T-cell (primary cell): ENCODE data around the gene SLC16A7. TPM values are rescaled to one million over a fixed set of nuclear protein-coding genes. Genes with fewer than 3 reads are reported as not detected.

Source experiments
- ATAC-seq, 4 experiments: fragments of 200-7000 bp in 3 of 4; fragments of 150-1000 bp in 1 of 4; cut with Tn5 transposase; replicated peaks in 1 of 4; 1 replicate in 3 of 4; 2 replicates in 1 of 4; pipeline ENCODE4 v1.10.0; 2021; ENCODE audit warnings: moderate library complexity in 3 of 4, mild to moderate bottlenecking in 2 of 4, moderate number of reproducible peaks in 1 of 4
- CTCF ChIA-PET, 2 donors: fragments of 300-600 bp; sonication (Branson Sonifier 250); formaldehyde crosslinking; loops; one replicate each; lab custom pipeline; 2022; ENCODE audit warnings: antibody characterized with exemption in 2 of 2; lab: Charles Lee
- POLR2A ChIA-PET, 2 donors: fragments of 300-600 bp; sonication (Branson Sonifier 250); formaldehyde crosslinking; loops; one replicate each; lab custom pipeline; 2022; ENCODE audit warnings: antibody characterized with exemption in 2 of 2; lab: Charles Lee
- DNase-seq, 35 experiments: peaks; one replicate each; pipeline versions ENCODE4 v3.0.0 to v3.0.0-alpha.2; 2013 to 2023
- H3K27ac ChIP-seq: one replicate; pipeline ENCODE4 v1.5.1; 2013; ENCODE audit warnings: low read length
- H3K27me3 ChIP-seq, 2 experiments: replicated peaks in 1 of 2; 1 replicate in 1 of 2; 2 replicates in 1 of 2; pipeline versions ENCODE4 v1.6.1 to v1.7.0; 2013; ENCODE audit warnings: low read length in 1 of 2, mixed read lengths in 1 of 2; ENCODE audit not compliant: control insufficient read depth in 2 of 2, insufficient read depth in 2 of 2; ENCODE audit errors: extremely low read depth in 1 of 2
- H3K36me3 ChIP-seq, 2 donors: 1 replicate in 1 of 2; 2 replicates in 1 of 2; pipeline versions ENCODE4 v1.6.1 to v1.7.0; 2013; ENCODE audit warnings: low read length in 1 of 2; ENCODE audit not compliant: control insufficient read depth in 2 of 2, insufficient read depth in 1 of 2; ENCODE audit errors: extremely low read depth in 1 of 2
- H3K4me1 ChIP-seq, 2 experiments: 1 replicate in 1 of 2; 2 replicates in 1 of 2; pipeline versions ENCODE4 v1.6.1 to v1.7.0; 2013; ENCODE audit warnings: low read length in 2 of 2, mixed read lengths in 1 of 2; ENCODE audit not compliant: insufficient read depth in 2 of 2, control insufficient read depth in 1 of 2; ENCODE audit errors: extremely low read depth in 1 of 2
- H3K4me3 ChIP-seq, 2 donors: 1 replicate in 1 of 2; 2 replicates in 1 of 2; pipeline versions ENCODE4 v1.5.1 to v1.7.0; 2013; ENCODE audit warnings: mild to moderate bottlenecking in 2 of 2, low read length in 1 of 2, moderate library complexity in 1 of 2; ENCODE audit not compliant: control insufficient read depth in 1 of 2; ENCODE audit errors: extremely low read depth in 1 of 2
- H3K9me3 ChIP-seq: 2 replicates; pipeline ENCODE4 v1.7.0; 2013
- H3K27ac Mint-ChIP-seq, 2 donors: one replicate each; pipeline ENCODE4 v1.8.0; 2020 to 2021; ENCODE audit warnings: mild to moderate bottlenecking in 2 of 2, mixed read lengths in 2 of 2
- H3K27me3 Mint-ChIP-seq, 2 donors: one replicate each; pipeline ENCODE4 v1.8.0; 2021 to 2022; ENCODE audit warnings: mixed read lengths in 2 of 2
- H3K36me3 Mint-ChIP-seq: one replicate; pipeline ENCODE4 v1.8.0; 2021; ENCODE audit warnings: mixed read lengths
- H3K4me1 Mint-ChIP-seq, 3 donors: one replicate each; pipeline ENCODE4 v1.8.0; 2020 to 2022; ENCODE audit warnings: mixed read lengths in 3 of 3, mild to moderate bottlenecking in 1 of 3
- H3K4me3 Mint-ChIP-seq, 3 donors: one replicate each; pipeline ENCODE4 v1.8.0; 2020 to 2022; ENCODE audit warnings: mild to moderate bottlenecking in 3 of 3, mixed read lengths in 3 of 3, moderate library complexity in 3 of 3
- H3K9me3 Mint-ChIP-seq, 3 donors: one replicate each; pipeline ENCODE4 v1.8.0; 2020 to 2022; ENCODE audit warnings: mixed read lengths in 3 of 3
- WGBS: methylation state at CpG from one replicate; pipeline ENCODE4 v1.1.5; 2013; ENCODE audit warnings: missing lambda C conversion rate; ENCODE audit not compliant: insufficient coverage; 5-methylcytosine and 5-hydroxymethylcytosine counted together
- total RNA-seq, 35 experiments: library from RNA in 6 of 35; stranded (reverse) in 6 of 35; fragments of 120-200 nt in 1 of 35; gene quantifications; one replicate each; pipeline versions ENCODE4 v1.2.1 to v1.2.4 and lab custom pipeline; 2013 to 2026

The SLC16A7 gene
- total RNA-seq, 5 donors from 2014 or later (not counting 1 experiment from before 2014, with no cell fraction given), result 43.3 to 54.6 (median 49.4) TPM

- Histone ChIP-seq H3K4me1 (peaks cover 7 to 30% of the 10 kb centered on the region in 2 experiments), H3K27ac (peak overlapping the region; percentile 25), H3K36me3 (no peaks in the 10 kb centered on the region), H3K9me3 (no peaks in the 10 kb centered on the region), H3K27me3 (no peaks in the 10 kb centered on the region), H3K4me3 (no peak overlapping the region)
- no peaks in the 10 kb centered on the region for H3K9me3 Mint-ChIP-seq
- DNase-seq (peak in 1 of 35 experiments; percentile 24), ATAC-seq (peak; percentile 77 to 96 (median 92))
- peaks cover 38 to 50% (median 41%) of the 10 kb centered on the region in 3 donors for H3K4me1 Mint-ChIP-seq
- no peaks in the 10 kb centered on the region for H3K36me3 Mint-ChIP-seq
- peak overlapping the region in 1 of 3 donors; percentile 35 for H3K4me3 Mint-ChIP-seq
- WGBS, result no CpG with 5 or more reads among the region's 1 CpG
- H3K27ac Mint-ChIP-seq, result peak overlapping the region; percentile 13 to 24
- no peaks in the 10 kb centered on the region for H3K27me3 Mint-ChIP-seq
- CTCF ChIA-PET, result no interaction called here
- POLR2A ChIA-PET, result no interaction called here
These were observed 17.6 kb upstream of the SLC16A7 start for GRCh38 chr12:59578254-59578653.

GRCh38 chr12:59579631-59580030 is 16.2 kb upstream of the SLC16A7 start:
- POLR2A ChIA-PET, result no interaction called here
- peaks cover 32 to 45% (median 37%) of the 10 kb centered on the region in 3 donors for H3K4me1 Mint-ChIP-seq

GRCh38 chr12:59580050-59580449 is 15.8 kb upstream of the SLC16A7 start:
- POLR2A ChIA-PET, result no interaction called here
- peaks cover 32 to 45% (median 37%) of the 10 kb centered on the region in 3 donors for H3K4me1 Mint-ChIP-seq

More at GRCh38 chr12:59579631-59580030, 16.2 kb upstream of the SLC16A7 start:
- Mint-ChIP-seq H3K4me3 (no peak overlapping the region), H3K27me3 (no peaks in the 10 kb centered on the region), H3K27ac (no peak overlapping the region), H3K36me3 (no peaks in the 10 kb centered on the region), H3K9me3 (no peaks in the 10 kb centered on the region)
- H3K27me3 ChIP-seq, result no peaks in the 10 kb centered on the region
- H3K4me3 ChIP-seq, result no peak overlapping the region
- no peak overlapping the region for H3K27ac ChIP-seq
- WGBS, result no CpG with 5 or more reads among the region's 2 CpGs
- H3K4me1 ChIP-seq, result peaks cover 7 to 30% of the 10 kb centered on the region in 2 experiments
- no peaks in the 10 kb centered on the region for H3K36me3 ChIP-seq
- DNase-seq (no peak), ATAC-seq (no peak)
- no peaks in the 10 kb centered on the region for H3K9me3 ChIP-seq
- CTCF ChIA-PET, result no interaction called here

DNA sequence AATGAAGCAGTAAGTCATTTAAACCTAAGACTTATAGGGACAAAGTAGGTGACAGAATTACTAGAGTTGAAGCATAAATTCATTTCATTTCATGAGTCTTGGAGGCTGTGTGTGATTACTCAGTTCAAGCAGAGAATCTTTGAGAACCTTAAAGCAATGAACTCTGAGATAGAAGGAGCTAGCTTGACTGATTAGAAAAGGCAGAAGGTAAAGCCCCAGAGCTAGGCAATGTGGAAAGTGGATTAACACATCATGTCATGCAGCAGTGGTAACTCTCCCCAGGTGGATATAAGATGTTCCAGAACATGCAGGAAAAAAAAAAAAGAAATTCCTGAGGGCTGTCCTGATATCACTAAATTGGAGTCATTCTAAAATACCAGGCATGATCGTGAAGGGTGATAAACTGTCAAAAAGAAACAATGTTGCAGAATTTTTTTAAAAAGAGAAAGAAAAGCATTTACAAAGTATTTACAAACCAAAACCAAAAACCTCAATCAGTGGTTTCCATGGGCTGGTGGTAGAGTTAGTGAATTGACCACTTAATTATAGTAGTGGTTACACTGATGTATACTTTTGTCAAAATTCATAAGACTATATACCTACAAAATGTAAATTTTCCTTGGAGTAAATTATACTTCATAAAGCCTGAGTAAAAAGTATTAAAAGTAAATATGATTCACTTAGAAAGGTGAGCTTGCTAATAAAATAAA is 12.7 kb upstream of the SLC16A7 start:
- ChIA-PET POLR2A (interaction anchor here in 1 of 2 donors (0.6 kb wide), 1 partner anchor 9 kb away, joined by 3 read pairs; no protein-coding TSS in a partner anchor), CTCF (interaction anchor here in 1 of 2 donors (1.1 kb wide), 1 partner anchor 11 kb away, joined by 3 read pairs; no protein-coding TSS in a partner anchor)
- Mint-ChIP-seq H3K36me3 (no peaks in the 10 kb centered on the region), H3K4me3 (no peak overlapping the region), H3K27me3 (no peaks in the 10 kb centered on the region), H3K9me3 (no peaks in the 10 kb centered on the region), H3K4me1 (peaks cover 19 to 22% (median 20%) of the 10 kb centered on the region in 3 donors), H3K27ac (no peak overlapping the region)
- WGBS, result no CpG with 5 or more reads among the region's 1 CpG
- H3K27ac ChIP-seq, result no peak overlapping the region
- no peaks in the 10 kb centered on the region for H3K27me3 ChIP-seq
- no peak for ATAC-seq
- no peak overlapping the region for H3K4me3 ChIP-seq
- no peaks in the 10 kb centered on the region for H3K36me3 ChIP-seq
- peaks cover 4 to 15% of the 10 kb centered on the region in 2 experiments for H3K4me1 ChIP-seq
- no peaks in the 10 kb centered on the region for H3K9me3 ChIP-seq
- no peak for DNase-seq

More at GRCh38 chr12:59580050-59580449, 15.8 kb upstream of the SLC16A7 start:
- Histone ChIP-seq H3K27me3 (no peaks in the 10 kb centered on the region), H3K9me3 (no peaks in the 10 kb centered on the region), H3K36me3 (no peaks in the 10 kb centered on the region), H3K4me1 (peaks cover 7 to 30% of the 10 kb centered on the region in 2 experiments), H3K27ac (no peak overlapping the region), H3K4me3 (no peak overlapping the region)
- no peaks in the 10 kb centered on the region for H3K27me3 Mint-ChIP-seq
- ATAC-seq, result no peak
- H3K4me3 Mint-ChIP-seq, result no peak overlapping the region
- no peaks in the 10 kb centered on the region for H3K36me3 Mint-ChIP-seq
- CTCF ChIA-PET, result no interaction called here
- 100% methylated on average over 2 of the region's 2 CpGs for WGBS
- no peak for DNase-seq
- no peak overlapping the region for H3K27ac Mint-ChIP-seq
- no peaks in the 10 kb centered on the region for H3K9me3 Mint-ChIP-seq

- no CpG with 5 or more reads among the region's 1 CpG for WGBS
- Histone ChIP-seq H3K27me3 (no peaks in the 10 kb centered on the region), H3K4me3 (no peak overlapping the region), H3K36me3 (no peaks in the 10 kb centered on the region), H3K9me3 (no peaks in the 10 kb centered on the region), H3K27ac (no peak overlapping the region), H3K4me1 (no peaks in the 10 kb centered on the region)
- no peak for ATAC-seq
- Mint-ChIP-seq H3K27ac (no peak overlapping the region), H3K4me1 (peaks cover 0 to 4% (median 4%) of the 10 kb centered on the region in 3 donors), H3K4me3 (no peak overlapping the region), H3K9me3 (no peaks in the 10 kb centered on the region), H3K27me3 (no peaks in the 10 kb centered on the region), H3K36me3 (no peaks in the 10 kb centered on the region)
- POLR2A ChIA-PET, result interaction anchor here in 1 of 2 donors (0.6 kb wide), 1 partner anchor 1996 kb away, joined by 4 read pairs; no protein-coding TSS in a partner anchor
- CTCF ChIA-PET, result no interaction called here
- no peak for DNase-seq
These were observed 8.1 kb upstream of the SLC16A7 start for GRCh38 chr12:59587710-59588109.

DNA sequence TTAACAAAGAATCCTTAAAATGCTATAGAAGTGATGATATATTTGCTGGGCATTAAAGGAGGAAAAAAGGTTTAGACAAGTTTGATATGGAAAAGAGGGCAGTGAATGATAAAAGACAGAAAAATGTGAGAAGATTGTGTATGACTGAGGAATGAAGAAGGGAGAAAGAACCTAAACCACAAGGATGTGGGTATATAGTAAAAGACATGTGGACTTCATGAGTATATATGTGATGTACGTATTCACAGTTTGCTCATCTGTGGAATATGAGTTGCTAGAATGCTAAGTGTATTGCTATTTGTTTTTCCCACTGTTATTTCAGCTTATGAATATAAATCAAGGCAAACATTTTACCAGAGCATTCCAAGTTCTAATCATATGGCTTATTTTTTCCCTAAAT is 2.1 kb upstream of the SLC16A7 start:
- Mint-ChIP-seq H3K4me3 (no peak overlapping the region), H3K36me3 (no peaks in the 10 kb centered on the region), H3K27me3 (no peaks in the 10 kb centered on the region), H3K4me1 (peaks cover 32 to 49% (median 36%) of the 10 kb centered on the region in 3 donors), H3K27ac (no peak overlapping the region), H3K9me3 (no peaks in the 10 kb centered on the region)
- ChIA-PET CTCF (interaction anchor here in 1 of 2 donors (1.4 kb wide), 1 partner anchor 10 kb away, joined by 3 read pairs; no protein-coding TSS in a partner anchor), POLR2A (no interaction called here)
- Histone ChIP-seq H3K4me3 (no peak overlapping the region), H3K4me1 (peaks cover 9 to 25% of the 10 kb centered on the region in 2 experiments), H3K9me3 (no peaks in the 10 kb centered on the region), H3K36me3 (no peaks in the 10 kb centered on the region), H3K27ac (no peak overlapping the region), H3K27me3 (no peaks in the 10 kb centered on the region)
- no peak for DNase-seq
- no CpG with 5 or more reads among the region's 1 CpG for WGBS
- no peak for ATAC-seq
